HG02938 (cell line): ENCODE measurements around the gene MDP1.
"Not testable (repeated sequence)": the region's sequence is repeated elsewhere in the genome, so short reads cannot be mapped to it uniquely, and the experiment has no call there.

Experiments used
- ATAC-seq: cut with Tn5 transposase; IDR thresholded peaks from one replicate; pipeline ENCODE4 v1.9.1; 2021; ENCODE audit warnings: mild to moderate bottlenecking, moderate library complexity; ENCODE audit not compliant: unreplicated experiment

MDP1 gene

DNA sequence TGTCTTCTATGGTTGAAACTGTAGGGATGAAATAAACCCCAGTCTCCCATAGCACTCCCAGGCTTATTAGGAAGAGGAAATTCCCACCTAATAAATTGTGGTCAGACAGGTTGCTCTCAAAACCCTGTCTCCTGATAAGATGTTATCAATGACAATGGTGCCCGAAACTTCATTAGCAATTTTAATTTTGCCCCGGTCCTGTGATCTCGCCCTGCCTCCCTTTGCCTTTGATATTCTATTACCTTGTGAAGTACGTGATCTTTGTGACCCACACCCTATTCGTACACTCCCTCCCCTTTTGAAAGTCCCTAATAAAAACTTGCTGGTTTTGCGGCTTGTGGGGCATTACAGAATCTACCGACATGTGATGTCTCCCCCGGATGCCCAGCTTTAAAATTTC is 13.3 kb downstream of the MDP1 start:
- not testable (repeated sequence) for ATAC-seq

DNA sequence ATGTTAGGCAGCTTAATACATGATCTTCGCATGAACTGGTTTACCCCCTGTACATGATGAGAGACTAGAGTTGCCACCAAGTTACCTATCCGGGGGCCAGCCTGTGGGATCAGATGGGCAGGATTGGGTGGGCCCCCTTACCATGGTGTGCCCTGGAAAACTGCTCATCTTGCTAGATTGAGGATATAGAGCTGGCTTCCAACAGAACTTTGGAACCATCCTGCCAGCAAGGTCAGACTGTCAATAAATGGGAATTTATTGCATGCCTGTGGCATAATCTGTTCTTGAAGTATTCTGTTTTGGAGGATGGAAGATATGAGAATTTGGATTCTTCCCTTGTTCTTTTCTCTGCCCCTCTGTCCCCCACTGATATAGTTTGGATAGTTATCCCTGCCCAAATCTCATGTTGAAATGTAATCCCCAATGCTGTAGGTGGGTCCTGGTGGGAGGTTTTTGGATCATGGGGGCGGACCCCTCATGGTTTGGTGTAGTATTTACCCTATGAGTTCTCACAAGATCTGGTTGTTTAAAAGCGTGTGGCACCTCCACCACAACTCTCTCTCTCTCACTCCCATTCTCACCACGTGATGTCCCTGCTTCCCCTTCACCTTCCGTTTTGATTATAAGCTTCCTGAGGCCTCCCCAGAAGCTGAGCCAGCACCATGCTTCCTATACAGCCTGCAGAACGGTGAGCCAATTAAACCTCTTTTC is 16.9 kb downstream of the MDP1 start:
- ATAC-seq, result no peak

DNA sequence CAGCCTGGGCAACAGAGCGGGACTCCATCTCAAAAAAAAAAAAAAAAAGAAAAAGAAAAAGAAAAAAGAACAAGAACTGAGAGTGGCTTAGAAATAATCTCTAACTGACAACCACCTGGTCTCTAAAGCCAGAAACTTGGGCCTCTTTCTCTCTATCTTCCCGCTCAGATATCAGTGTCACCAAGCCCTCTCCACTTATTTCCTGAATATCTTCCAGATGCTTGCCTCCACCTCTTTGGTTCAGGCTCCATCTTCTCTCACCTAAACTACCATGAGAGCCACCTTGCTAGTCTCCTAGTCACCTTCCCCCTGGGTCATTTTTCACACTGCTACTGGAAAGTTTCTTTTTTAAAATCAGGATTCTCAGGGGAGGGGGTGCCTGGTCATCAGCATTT is 18.8 kb downstream of the MDP1 start:
- ATAC-seq, result no peak

DNA sequence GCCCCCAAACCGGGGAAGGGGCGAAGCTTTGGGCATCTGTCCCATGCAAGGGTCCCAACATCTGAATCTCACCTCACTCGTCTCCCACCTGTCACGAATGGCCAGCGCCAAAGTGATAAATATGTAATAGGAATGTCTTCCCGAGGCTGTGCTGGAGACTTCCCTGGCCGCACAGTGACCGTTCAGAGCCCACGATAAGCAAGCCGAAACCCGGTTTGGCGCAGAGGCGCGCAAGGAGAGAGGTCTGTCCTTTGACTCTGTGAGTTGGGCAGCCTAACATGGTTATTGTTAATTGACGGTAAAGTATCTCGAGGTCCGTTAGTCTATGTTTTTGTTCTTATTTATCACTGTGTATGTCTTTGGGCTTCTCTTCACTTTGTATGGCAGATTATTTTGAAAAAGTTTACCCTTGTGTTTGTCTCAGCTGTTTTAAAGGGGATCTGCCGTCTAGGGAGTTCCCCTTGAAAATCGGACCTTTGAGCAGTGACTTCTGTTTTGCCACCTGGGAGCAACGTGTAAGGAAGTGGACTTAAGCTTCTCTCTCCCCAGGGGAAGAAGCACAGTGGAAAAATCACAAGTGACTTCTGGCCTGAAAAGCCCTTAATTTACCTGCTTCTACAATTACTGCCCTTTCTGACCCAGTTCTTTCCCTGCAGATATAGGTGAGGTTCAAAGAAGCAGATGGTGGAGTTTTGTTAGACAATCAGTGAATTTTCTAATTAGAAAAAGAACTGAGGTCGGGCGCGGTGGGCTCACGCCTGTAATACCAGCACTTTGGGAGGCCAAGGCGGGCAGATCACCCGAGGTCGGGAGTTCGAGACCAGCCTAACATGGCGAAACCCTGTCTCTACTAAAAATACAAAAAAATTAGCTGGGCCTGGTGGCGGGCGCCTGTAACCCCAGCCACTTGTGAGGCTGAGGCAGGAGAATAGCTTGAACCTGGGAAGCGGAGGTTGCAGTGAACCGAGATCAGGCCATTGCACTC is 19.5 kb downstream of the MDP1 start:
- peak; percentile 29 for ATAC-seq

DNA sequence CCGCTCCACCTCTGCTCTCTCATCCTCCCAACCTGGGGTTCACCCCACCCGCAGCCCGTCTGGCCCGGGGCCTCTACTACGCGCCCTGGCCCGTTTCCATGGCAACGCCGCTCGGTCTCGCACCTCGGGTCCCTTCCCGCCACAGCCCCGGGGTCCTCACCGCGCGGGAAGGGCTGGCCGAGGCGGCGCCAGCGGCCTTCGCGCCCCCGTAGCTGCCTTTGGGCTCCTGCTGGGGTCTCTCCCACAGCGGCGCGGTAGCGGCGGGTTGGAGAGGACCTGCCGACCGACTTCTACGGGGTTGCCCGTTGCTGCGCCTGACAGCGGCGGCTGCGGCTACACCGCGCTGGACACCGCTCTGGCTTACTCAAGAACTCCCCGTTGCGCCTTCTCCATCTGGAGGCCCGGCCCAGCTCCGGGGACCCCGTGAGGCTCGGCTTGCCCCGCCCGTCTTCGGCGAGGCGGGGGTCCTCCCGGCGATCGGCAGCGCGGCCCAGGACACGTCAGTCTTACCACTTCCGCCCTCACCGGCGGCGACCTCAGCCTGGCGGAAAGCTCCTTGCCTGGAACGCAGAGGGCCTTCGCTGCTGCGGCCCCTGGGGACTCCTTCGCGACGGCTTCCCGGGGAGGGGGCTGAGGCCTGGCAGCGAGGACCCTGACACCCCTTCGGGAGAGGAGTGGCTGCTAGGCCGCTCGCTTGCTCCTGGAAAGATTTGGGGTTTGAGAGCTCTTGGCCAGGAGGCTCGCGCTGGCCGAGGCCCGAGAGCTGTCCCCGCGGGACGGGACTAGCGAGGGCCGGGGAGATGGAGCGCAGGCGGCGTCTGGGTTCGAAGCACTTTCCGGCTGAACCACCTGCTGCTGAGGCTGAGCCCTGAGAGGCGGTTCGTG is 20.4 kb downstream of the MDP1 start, which contains the start of gene TM9SF1:
Gene TM9SF1 (minus strand): TSS at position 256 of the 885 bp plus-strand sequence. CDS start 422 bp downstream, outside the sequence.
- peak; percentile 79 for ATAC-seq

DNA sequence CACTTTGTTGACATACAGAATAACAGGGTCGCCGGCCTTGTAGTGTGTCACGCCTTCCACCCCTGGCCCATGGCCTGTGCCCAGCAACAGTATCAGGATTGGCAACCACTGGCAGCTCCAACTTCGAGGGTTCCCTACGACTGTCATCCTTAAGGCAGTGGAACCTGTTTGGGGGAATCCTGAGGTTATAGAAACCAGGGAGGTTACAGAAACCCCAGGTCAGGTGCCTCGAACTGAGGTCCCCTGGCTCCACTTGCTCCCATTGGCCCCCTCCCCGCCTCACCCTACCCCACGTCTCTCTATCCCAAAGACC is 21.0 kb downstream of the MDP1 start:
- ATAC-seq, result no peak

DNA sequence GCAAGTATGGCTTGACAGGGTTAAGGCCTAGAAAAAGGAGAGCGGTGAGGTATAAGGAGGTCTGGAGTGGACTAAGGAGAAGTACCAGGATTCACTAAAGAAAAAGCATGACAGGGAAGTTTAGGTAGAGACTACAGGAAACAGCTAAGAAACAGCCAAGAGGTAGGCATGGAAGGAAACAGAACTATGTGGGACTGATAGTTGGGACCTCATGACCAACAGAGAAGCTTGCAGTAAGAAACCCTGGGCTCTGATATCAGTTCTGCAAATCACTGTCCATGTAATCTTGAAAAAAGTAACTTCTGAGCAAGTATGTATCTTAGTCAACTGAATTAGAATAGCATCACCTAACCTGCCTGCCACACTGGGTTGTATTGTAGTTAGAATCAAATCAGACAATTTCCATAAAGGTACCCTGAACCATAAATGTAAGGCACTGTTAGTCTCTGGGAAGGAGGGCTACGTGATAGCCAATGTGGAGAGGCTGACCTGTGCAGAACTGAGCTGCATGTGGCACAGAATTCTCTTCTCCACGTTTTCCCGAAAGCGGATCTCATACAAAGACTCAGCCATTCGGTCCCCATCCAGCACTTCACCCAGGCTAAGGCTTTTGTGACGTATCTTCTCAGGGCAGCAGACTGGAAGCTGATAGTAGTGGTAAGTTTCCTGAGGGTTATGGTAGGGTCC is 21.5 kb downstream of the MDP1 start:
- no peak for ATAC-seq

DNA sequence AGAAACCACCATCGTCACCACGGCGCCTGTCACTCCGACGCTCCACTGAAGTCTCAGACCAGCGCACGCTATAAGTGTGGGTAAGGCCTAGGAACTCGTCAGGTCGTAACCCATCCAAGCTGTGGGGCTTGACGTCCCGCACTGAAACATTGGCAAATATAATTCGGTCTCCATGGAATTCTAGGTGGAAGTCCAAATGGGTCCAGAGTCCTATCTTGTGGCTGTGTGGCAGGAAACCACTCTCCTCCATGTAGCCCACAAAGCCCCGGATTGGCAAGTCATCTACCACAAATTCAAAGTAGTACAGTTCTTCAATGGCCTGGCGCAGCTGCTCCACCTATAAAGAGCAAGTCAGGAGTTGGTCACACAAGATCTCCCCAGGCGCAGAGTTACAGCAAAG is 22.9 kb downstream of the MDP1 start:
- no peak for ATAC-seq

DNA sequence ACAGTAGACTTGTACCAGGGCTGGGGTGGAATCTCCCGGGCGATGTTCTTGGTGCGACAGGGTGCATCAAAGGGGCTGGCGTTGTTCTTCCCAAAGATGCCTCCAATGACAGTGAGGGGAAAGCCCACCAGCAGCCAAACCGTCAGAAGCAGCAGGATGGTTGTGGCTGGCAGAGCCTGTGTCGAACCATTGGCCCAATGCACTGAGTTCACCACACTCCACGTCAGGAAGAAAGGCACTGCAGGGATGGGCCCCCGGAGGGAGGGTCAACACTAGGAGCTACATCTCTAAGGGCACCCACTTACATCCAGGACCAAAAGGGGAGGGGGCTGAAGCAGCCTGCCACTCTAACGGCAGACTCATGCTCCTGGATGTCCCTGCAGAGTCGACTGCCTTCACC is 25.4 kb downstream of the MDP1 start:
- no peak for ATAC-seq

DNA sequence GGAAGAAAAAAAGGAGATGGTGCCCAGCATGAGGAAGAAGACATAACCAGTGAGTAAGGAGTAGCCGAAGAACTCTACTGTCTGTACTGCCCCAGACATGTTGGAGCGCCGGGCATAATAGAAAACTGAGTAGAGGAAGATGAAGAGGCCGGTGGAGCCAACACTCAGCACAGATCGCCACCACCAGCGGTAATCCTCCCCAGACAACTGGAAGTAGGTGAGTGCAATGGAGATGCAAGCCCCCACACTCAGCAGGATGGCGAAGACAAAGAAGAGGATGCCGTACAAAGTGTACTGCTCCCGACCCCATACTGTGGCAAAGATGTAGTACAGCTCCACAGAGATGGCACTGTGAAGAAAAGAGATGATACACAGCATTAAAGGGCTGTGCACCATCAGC is 26.4 kb downstream of the MDP1 start:
- ATAC-seq, result no peak

DNA sequence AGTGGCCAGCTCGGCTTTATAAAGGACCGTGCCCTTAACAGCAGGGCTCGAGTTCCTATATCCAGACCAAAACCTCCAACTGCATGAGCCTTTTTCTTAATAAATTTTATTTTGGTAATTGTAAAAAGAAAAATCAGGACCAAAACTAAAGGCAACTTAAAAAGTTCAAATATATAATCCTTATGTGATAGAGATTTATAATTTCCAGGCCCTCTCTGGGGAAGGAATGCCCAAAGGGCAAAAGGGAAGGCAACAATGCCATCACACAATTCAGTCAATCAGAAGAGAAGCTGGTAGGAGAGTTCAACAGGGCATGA is 26.8 kb downstream of the MDP1 start:
- no peak for ATAC-seq

DNA sequence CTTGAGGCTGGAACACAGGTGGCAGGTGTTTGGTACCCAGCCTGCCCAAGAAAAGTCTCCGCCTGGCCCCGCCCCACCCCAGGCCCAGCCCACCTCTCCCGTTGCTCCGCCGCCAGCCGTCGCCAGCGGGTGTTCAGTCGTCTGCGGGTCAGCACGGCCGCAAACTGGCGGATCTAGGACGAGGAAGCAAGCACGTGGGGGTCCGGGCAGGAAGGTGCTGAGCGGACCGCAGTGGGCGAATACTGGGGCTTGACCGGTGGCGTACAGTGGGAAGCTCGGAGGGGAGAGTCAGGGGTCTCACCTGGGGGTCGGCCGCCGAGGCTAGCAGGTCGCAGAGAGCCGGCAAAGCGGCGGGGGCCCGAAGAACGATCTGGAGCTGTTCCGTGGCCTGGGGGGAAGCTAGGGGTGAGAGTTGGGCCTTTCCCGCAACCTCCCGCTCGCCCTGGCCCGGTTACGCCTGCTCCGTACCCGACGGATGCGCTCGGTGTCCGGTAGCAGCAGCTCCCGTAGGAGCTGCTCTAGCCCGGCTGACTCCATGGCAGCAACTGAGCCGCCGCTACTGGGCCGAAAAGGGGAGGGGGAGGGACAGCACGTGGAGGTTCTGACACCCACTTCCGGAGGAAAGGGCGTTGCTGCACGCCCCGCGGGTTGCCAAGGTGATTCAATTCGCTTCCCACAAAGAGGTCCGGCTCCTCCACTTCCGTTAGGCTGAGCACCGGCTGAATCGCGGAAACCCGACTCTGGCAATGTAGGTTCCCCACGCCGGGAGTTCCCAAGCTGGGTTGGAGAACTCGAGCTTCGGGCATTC is 27.4 kb downstream of the MDP1 start, which contains the start of gene IPO4:
Gene IPO4 (minus strand): TSS at position 566 of the 808 bp plus-strand sequence. CDS start 29 bp downstream, at position 537.
- ATAC-seq, result peak; percentile 86

DNA sequence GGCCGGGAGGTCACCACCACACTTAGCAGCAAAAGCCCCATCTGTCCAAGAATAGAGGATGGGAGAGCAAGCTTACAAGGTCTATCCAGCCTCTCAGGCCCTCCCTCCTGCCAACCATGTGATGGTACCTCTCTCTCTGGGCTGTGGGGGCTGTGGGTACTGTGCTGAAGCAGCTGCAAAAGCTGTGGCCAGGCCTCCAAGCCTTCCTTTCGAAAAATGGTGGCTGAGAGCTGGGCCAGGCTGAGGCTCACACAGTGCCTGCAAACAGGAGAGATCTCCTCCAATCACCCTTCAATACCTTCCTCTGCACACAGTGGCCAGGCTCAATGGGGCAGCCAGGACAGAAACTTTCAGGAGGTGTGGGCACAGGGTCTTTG is 28.3 kb downstream of the MDP1 start:
- no peak for ATAC-seq

DNA sequence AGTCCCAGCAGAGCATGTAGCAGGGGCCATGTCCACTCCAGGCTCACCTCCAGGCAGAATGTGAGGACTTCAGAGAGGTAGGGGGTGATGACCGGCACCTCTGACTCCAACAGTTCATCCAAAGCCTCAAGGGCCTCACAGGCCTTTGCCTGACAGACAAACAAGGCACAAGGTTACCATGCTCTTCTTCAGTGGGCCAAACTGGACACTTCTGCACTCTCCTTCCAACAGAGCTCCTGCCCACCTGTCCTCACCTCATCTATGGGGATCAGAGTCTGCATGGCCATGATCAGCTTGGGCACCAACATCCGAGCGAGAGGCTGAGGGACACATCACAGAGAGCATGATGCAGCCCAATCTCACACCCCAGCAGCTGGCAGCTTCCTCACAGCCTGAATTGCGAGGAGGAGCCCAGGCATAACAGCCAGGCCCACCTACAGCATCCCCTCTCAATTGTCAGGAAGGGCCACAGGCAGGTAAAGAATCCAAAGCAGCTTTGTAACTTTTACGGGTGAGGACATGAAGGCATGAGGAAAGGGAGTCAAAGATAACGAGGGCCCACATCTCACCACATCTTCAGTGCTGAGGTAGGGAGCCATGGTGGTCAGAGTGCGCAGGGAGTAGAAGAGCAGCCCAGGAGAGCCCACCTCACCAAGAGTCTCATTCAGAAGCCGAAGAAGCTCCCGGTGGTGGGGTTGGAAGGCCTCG is 28.9 kb downstream of the MDP1 start:
- ATAC-seq, result no peak

DNA sequence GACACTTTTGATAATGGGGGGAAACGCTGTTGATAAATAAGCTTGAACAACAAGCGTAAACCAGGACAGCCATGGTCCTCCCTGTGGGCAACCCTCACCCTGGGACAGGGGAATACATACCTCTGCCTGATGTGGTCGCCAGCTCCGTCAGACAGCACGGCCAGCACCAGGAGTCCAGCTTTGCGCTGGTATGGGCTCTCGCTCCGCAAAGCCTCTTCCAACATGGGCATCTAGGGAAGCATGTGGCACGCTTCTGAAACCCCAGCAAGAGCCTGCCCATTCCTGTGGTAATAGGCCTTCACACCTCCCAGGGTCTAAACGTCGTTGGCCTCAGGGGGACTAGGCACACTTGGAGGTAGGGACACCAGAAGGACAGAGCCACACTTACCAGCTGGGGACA is 30.1 kb downstream of the MDP1 start:
- ATAC-seq, result no peak

DNA sequence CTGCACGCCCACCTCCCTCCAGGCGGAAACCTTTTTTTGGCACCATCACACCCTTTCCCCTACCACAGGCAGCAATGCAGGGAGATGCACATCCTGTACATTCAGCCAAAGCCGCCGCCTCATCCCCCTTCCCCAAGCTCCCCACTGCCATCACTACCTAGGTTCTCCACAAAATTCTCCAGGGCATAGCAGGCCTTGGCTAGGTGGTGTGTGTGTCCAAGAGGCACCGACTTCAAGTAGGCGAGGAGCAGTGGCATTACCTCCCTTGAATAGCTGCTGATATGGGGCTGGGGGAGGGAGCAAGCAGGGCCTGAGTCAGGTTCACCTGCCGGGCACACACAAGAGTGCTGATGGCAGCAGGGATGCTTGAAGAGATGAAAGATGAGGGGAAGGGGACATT is 30.8 kb downstream of the MDP1 start:
- no peak for ATAC-seq

DNA sequence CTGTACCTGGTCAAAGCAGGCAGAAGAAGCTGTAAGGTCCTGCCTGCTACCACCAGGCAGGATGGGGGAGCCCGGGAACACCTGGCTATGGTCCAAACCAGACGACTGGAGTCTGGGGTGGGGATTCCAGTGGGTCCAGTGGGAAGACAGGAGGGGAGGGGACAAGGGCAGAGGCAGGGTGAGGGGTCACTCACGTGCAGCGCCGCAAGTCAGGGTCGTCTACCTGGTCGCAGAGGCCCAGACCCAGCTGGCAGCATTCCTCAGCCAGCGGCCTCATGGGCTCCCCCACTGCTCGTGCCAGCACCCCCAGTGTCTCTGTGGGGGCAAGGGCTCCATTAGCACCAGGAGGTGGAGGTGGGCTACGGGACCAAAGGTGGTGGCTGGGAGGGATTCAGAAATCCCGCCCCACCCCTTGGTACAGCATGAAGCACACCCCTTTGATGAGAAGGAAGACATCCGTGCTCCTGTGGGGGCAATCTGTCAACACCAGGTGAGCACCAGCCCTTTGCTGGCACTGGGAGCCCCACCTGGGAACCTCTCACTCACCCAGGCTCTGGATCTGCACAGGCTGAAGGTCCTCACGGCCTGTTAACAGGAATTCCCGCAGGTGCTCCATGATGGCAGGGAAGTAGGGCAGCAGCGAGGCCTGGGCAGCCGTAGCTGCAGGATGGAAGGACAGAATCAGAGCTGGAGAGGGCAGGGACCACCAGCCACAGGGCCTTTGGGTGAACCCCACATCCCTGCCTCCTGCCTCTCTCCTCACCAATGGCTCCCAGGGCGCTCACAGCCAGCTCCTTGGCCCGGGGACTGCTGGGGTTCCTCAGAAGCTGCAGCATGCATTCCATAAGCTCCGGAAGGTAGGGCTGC is 31.5 kb downstream of the MDP1 start:
- no peak for ATAC-seq

DNA sequence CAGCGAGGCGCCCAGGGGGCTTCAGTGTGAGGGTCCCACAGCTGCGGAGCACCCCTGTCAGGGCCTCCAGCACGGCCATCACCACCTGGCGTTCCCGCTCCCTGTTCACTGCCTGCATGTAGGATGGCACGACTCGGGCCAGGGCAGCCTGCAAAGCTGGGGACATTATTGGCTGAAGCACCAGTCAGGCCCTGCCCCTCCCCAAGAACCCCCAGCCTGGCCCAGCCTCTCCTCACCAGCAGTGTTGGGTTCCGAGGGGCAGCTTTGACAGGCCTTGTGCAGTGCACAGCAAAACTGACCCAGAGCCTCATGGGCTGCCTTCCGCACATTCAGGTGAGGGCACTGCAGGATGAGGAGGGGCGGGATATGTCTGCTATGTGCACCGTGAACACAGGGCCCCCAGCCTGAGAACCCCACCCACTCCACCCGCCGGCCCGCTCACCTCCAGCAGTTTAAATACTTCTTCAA is 32.8 kb downstream of the MDP1 start:
- no peak for ATAC-seq
